Neural progenitor cell (in vitro differentiated cells): ENCODE data around the gene RRP1.

Experiments
- EZH2 ChIP-seq: fragments of 200-600 bp; sonication (generic); IDR thresholded peaks from 2 replicates; pipeline ENCODE4 v1.6.1; 2017; ENCODE audit warnings: antibody characterized with exemption, mild to moderate bottlenecking, moderate library complexity
- TF ChIP-seq, protein P1 (sequence below): fragments of 200-600 bp; sonication (generic); IDR thresholded peaks from 2 replicates; pipeline ENCODE4 v1.5.1; 2017; ENCODE audit warnings: antibody characterized with exemption, mild to moderate bottlenecking

DNA sequence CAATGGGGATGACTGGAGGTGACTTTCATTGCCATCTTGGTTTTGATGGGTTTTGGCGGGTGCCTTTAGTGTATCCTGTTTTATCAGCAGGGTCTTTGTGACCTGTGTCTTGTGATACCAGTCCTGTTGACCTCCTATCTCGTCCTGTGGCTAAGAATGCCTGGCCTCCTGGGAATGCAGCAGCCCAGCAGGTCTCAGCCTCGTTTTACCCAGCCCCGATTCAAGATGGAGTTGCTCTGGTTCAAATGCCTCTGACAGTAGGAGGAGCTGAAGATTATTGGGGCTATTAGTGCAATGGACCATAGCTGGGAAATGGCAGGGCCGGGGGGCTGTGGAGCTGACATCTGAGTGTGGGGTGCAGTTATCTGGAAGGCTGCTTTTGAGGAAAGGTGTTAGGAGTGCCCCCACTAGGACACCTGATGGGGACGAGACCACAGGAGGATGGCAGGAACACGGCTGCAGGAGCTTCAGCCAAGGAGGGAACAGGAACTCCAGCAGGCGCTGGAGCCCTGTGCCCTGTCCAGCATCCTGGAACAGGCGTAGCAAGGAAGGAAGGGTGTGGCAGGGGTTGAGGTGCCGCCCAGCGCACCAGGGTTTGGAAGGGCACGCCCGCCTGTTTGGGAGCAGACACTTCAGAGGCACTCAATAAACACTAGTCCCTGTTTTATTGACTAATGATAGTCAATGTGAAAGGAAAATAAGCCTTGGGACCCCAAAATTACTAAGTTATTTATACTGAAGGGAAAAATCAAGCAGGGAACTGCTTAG lies 60.3 kb downstream of the RRP1 start:
- TF ChIP-seq, protein P1, sequence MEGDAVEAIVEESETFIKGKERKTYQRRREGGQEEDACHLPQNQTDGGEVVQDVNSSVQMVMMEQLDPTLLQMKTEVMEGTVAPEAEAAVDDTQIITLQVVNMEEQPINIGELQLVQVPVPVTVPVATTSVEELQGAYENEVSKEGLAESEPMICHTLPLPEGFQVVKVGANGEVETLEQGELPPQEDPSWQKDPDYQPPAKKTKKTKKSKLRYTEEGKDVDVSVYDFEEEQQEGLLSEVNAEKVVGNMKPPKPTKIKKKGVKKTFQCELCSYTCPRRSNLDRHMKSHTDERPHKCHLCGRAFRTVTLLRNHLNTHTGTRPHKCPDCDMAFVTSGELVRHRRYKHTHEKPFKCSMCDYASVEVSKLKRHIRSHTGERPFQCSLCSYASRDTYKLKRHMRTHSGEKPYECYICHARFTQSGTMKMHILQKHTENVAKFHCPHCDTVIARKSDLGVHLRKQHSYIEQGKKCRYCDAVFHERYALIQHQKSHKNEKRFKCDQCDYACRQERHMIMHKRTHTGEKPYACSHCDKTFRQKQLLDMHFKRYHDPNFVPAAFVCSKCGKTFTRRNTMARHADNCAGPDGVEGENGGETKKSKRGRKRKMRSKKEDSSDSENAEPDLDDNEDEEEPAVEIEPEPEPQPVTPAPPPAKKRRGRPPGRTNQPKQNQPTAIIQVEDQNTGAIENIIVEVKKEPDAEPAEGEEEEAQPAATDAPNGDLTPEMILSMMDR: no peak
- TF ChIP-seq EZH2: no peak
